ENCODE data around the gene ITGBL1.

GRCh38 chr13:101522607-101523006 lies 70.1 kb downstream of the ITGBL1 start:
- no peak for TF ChIP-seq EZH2phosphoT487 (IDR thresholded peaks at IDR 0.05; ENCODE audit: insufficient read depth, low read depth)
- TF ChIP-seq EZH2 (IDR thresholded peaks at IDR 0.05; ENCODE audit: insufficient read depth, poor library complexity, severe bottlenecking) = no peak
